HepG2 (cell line): Measurements from ENCODE around the gene KLF12. TPM values are rescaled to one million over a fixed set of nuclear protein-coding genes. Genes with fewer than 3 reads are reported as not detected.

Experiments used
- ATAC-seq: fragments of 200-7000 bp; cut with Tn5 transposase; 3 replicates; pipeline ENCODE4 v1.9.1; 2020; ENCODE audit warnings: mild to moderate bottlenecking, moderate library complexity
- BruUV-seq: library from RNA; stranded (reverse); fragments of 400-500 nt; replicated peaks from 2 replicates; lab custom pipeline; 2021; lab: Mats Ljungman, UMichigan
- CTCF ChIA-PET: fragments of 300-600 bp; formaldehyde crosslinking; extraction: SDS; loops from one replicate; lab custom pipeline; 2021; ENCODE audit warnings: low total read pairs, inconsistent platforms, low intra/inter-chr PET ratio; lab: Yijun Ruan, JAX
- POLR2A ChIA-PET: fragments of 350-600 bp; sonication (Branson Sonifier 250); formaldehyde crosslinking; loops from one replicate; lab custom pipeline; 2020; ENCODE audit warnings: antibody characterized with exemption, inconsistent platforms; lab: Yijun Ruan, JAX
- DNase-seq: peaks from one replicate; pipeline ENCODE4 v3.0.0-alpha.2; 2015; ENCODE audit warnings: low spot score
- FAIRE-seq: peaks from 3 replicates; lab custom pipeline; 2011; peaks lifted over from hg19 to GRCh38; lab: Jason Lieb, UNC
- H2AFZ ChIP-seq: one replicate; pipeline ENCODE4 v1.6.1; 2011; ENCODE audit warnings: low read length, inconsistent platforms
- H3K27ac ChIP-seq: fragments of 300-600 bp; 3 replicates; pipeline ENCODE4 v1.8.0; 2011; ENCODE audit warnings: mixed run types, mild to moderate bottlenecking, mixed read lengths, low read length, inconsistent platforms; ENCODE audit not compliant: insufficient read depth; ENCODE audit errors: extremely low read length
- H3K27me3 ChIP-seq, 2 experiments: fragments of 200-600 bp in 1 of 2; 2 replicates in 1 of 2; 3 replicates in 1 of 2; pipeline versions ENCODE4 v1.6.0 to v1.8.0; 2011; ENCODE audit warnings: low read length in 2 of 2, mild to moderate bottlenecking in 2 of 2, moderate library complexity in 2 of 2, inconsistent platforms in 1 of 2; ENCODE audit not compliant: insufficient read depth in 2 of 2, control insufficient read depth in 1 of 2
- H3K36me3 ChIP-seq, 2 experiments: fragments of 200-600 bp in 1 of 2; replicated peaks in 1 of 2; 2 replicates in 1 of 2; 3 replicates in 1 of 2; pipeline versions ENCODE4 v1.5.1 to v1.8.0; 2011; ENCODE audit warnings: low read length in 2 of 2, inconsistent platforms in 1 of 2; ENCODE audit not compliant: insufficient read depth in 2 of 2, control insufficient read depth in 1 of 2
- H3K4me1 ChIP-seq: 2 replicates; pipeline ENCODE4 v1.5.1; 2012; ENCODE audit warnings: low read length, inconsistent platforms; ENCODE audit not compliant: insufficient read depth
- H3K4me2 ChIP-seq: 2 replicates; pipeline ENCODE4 v1.6.0; 2011; ENCODE audit warnings: low read depth, low read length, inconsistent platforms
- H3K4me3 ChIP-seq, 3 experiments: fragments of 200-600 bp in 1 of 3; sonication (generic), shearing (Covaris generic) in 1 of 3; replicated peaks in 1 of 3; 2 replicates each; pipeline ENCODE4 v1.5.1; 2011 to 2016; ENCODE audit warnings: low read length in 3 of 3, inconsistent platforms in 2 of 3, low read depth in 2 of 3, mild to moderate bottlenecking in 2 of 3, control low read depth in 1 of 3, mixed read lengths in 1 of 3; ENCODE audit not compliant: insufficient read depth in 1 of 3
- H3K79me2 ChIP-seq: one replicate; pipeline ENCODE4 v1.6.1; 2011; ENCODE audit warnings: low read length, inconsistent platforms; ENCODE audit not compliant: insufficient read depth
- H3K9ac ChIP-seq: 2 replicates; pipeline ENCODE4 v1.6.0; 2011; ENCODE audit warnings: mild to moderate bottlenecking, low read depth, low read length, inconsistent platforms; ENCODE audit not compliant: insufficient read depth
- H3K9me3 ChIP-seq: 2 replicates; pipeline ENCODE4 v1.5.1; 2012; ENCODE audit warnings: mild to moderate bottlenecking, low read length
- H4K20me1 ChIP-seq: 2 replicates; pipeline ENCODE4 v1.6.0; 2011; ENCODE audit warnings: inconsistent platforms, mild to moderate bottlenecking, low read length, moderate library complexity; ENCODE audit not compliant: insufficient read depth
- HNF1B ChIP-seq: sonication (generic); formaldehyde crosslinking; IDR thresholded peaks from 2 replicates; pipeline ENCODE4 v1.5.1; 2020; ENCODE audit warnings: mild to moderate bottlenecking, moderate library complexity, missing genetic modification reagents
- MAFF ChIP-seq: IDR thresholded peaks from 2 replicates; pipeline ENCODE4 v1.6.1; 2011; ENCODE audit warnings: low read depth, low read length, improper control_type of control experiment
- MXI1 ChIP-seq: IDR thresholded peaks from 3 replicates; pipeline ENCODE4 v1.6.1; 2012; ENCODE audit warnings: low read depth, low read length, inconsistent platforms, borderline replicate concordance
- TOPORS ChIP-seq: sonication (generic); formaldehyde crosslinking; IDR thresholded peaks from 2 replicates; pipeline ENCODE4 v1.8.0; 2023; ENCODE audit warnings: mild to moderate bottlenecking, missing genetic modification reagents
- ZNF446 ChIP-seq: sonication (generic); formaldehyde crosslinking; IDR thresholded peaks from 2 replicates; pipeline ENCODE4 v1.5.0; 2020; ENCODE audit warnings: mild to moderate bottlenecking, missing genetic modification reagents
- WGBS: methylation state at CpG from one replicate; pipeline ENCODE4 v1.1.6; 2017; ENCODE audit warnings: low lambda C conversion rate; 5-methylcytosine and 5-hydroxymethylcytosine counted together
- in situ Hi-C: cut with HindIII; loops from 2 replicates; pipeline ENCODE4 v1.10.0; 2017; ENCODE audit warnings: low pct_unique_long_range_greater_than_20kb; ENCODE audit not compliant: extremely low pct_ligation_motif_present
- intact Hi-C: fragments of 100-400 bp; cut with micrococcal nuclease; formaldehyde crosslinking; loops from one replicate; pipeline ENCODE4 v1.10.0; 2022; ENCODE audit not compliant: unreplicated experiment
- polyA plus RNA-seq, 8 experiments: library from polyadenylated mRNA; depleted of rRNA in 3 of 8; stranded (reverse) in 7 of 8; unstranded in 1 of 8; fragments of >200 nt; fragmentation: Illumina TruSeq in 4 of 8; extraction: Trizol in 4 of 8; gene quantifications; 2 replicates each; pipeline versions ENCODE4 v1.2.1 to v1.2.3, GENCODE V29; 2011 to 2016; ENCODE audit warnings: low read depth in 4 of 8, missing spikeins in 1 of 8, mixed read lengths in 1 of 8; ENCODE audit not compliant: insufficient read depth in 1 of 8
- total RNA-seq, 5 experiments: library from RNA; depleted of rRNA; stranded (reverse); fragments of >200 nt; fragmentation: Illumina TruSeq; extraction: Trizol; gene quantifications; 2 replicates each; pipeline ENCODE4 v1.2.3, GENCODE V29; 2016; ENCODE audit warnings: low read depth in 1 of 5

KLF12 gene
- total and polyA plus RNA-seq, 2 of the 13 experiments (the other 11 are each of a cell fraction or from before 2014, with no cell fraction given) = 0.66 to 1.5 TPM

GRCh38 chr13:74093691-74094090, 40.5 kb downstream of the KLF12 start (continued):
- TF ChIP-seq HNF1B (CRISPR knock-in tag) (no peak), MXI1 (no peak), MAFF (no peak), ZNF446 (CRISPR knock-in tag) (no peak)
- TF ChIP-seq, all 625 proteins: peak for 0

- Histone ChIP-seq H3K9me3 (no peaks in the 10 kb centered on the region), H3K27ac (no peak overlapping the region), H3K27me3 (no peaks in the 10 kb centered on the region), H4K20me1 (no peaks in the 10 kb centered on the region), H2AFZ (no peak overlapping the region), H3K79me2 (no peaks in the 10 kb centered on the region), H3K4me2 (no peak overlapping the region), H3K36me3 (no peaks in the 10 kb centered on the region), H3K4me1 (peaks cover 16% of the 10 kb centered on the region), H3K9ac (no peak overlapping the region), H3K4me3 (no peak overlapping the region)
- TF ChIP-seq TOPORS = no peak
- ATAC-seq (no peak), DNase-seq (no peak), FAIRE-seq (no peak)
- intact Hi-C loops = no loop called here
- WGBS = 72% methylated on average over 3 of the region's 3 CpGs
- no TSS peak for BruUV-seq
- CTCF ChIA-PET = no interaction called here
- in situ Hi-C loops = no loop called here
- POLR2A ChIA-PET = no interaction called here
These were observed 41.5 kb downstream of the KLF12 start for GRCh38 chr13:74092711-74093110.
